ENCODE results near the gene SLC24A3. TPM values are rescaled to one million over a fixed set of nuclear protein-coding genes. Genes with fewer than 3 reads are reported as not detected.

SLC24A3 gene
- total and polyA plus RNA-seq, 11 donors: 0.26 to 3.9 (median 0.77) TPM

DNA sequence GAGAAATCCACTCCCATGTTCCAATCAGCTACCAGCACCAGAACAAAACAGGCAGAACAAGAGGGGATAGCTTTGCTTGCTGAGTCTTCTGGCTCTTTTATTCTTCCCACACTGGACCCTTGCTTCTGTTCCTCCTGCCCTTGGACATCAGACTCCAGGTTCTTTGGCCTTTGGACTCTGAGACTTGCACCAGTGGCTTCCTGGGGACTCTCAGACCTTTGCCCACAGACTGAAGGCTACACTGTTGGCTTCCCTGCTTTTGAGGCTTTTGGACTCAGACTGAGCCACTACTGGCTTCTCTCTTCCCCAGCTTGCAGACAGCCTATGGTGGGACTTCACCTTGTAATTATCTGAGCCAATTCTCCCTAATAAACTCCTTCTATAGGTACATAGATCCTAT, 403.2 kb downstream of the SLC24A3 start:
- intact Hi-C loops (cut with DNase I): no loop called here
- H3K27me3 ChIP-seq: peaks cover 0 to 22% (median 0%) of the 10 kb centered on the region in 9 donors
- ATAC-seq (no peak), DNase-seq (no peak)
- TF ChIP-seq, protein P1, sequence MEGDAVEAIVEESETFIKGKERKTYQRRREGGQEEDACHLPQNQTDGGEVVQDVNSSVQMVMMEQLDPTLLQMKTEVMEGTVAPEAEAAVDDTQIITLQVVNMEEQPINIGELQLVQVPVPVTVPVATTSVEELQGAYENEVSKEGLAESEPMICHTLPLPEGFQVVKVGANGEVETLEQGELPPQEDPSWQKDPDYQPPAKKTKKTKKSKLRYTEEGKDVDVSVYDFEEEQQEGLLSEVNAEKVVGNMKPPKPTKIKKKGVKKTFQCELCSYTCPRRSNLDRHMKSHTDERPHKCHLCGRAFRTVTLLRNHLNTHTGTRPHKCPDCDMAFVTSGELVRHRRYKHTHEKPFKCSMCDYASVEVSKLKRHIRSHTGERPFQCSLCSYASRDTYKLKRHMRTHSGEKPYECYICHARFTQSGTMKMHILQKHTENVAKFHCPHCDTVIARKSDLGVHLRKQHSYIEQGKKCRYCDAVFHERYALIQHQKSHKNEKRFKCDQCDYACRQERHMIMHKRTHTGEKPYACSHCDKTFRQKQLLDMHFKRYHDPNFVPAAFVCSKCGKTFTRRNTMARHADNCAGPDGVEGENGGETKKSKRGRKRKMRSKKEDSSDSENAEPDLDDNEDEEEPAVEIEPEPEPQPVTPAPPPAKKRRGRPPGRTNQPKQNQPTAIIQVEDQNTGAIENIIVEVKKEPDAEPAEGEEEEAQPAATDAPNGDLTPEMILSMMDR (IDR thresholded peaks at IDR 0.05): no peak
- no peak for TF ChIP-seq POLR2A (IDR thresholded peaks at IDR 0.05)
- H3K27ac ChIP-seq: no peak overlapping the region
- no peak overlapping the region for H3K4me3 ChIP-seq
- H3K9me3 ChIP-seq: no peaks in the 10 kb centered on the region
- H3K4me1 ChIP-seq: no peaks in the 10 kb centered on the region
- no peaks in the 10 kb centered on the region for H3K36me3 ChIP-seq

DNA sequence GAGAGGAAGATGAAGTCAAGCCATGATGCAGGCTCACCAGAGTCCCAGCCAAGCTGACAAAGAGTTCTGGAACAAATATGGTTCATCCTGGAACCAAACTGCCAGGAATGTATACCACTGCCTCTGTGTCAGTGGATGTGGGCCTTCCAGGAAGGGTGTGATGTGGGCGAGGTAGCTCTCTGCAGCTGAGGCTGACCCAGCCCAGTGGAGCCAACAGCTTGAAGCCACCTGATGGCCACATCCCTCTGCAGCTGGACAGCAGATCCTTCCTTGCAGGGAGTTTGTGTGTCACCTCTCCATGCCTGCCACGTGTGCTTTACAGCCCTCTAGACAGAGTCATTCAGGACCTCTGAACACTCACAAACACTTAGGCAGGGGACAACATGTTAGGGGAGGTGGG, 403.6 kb downstream of the SLC24A3 start:
- no peak for TF ChIP-seq POLR2A (IDR thresholded peaks at IDR 0.05)

DNA sequence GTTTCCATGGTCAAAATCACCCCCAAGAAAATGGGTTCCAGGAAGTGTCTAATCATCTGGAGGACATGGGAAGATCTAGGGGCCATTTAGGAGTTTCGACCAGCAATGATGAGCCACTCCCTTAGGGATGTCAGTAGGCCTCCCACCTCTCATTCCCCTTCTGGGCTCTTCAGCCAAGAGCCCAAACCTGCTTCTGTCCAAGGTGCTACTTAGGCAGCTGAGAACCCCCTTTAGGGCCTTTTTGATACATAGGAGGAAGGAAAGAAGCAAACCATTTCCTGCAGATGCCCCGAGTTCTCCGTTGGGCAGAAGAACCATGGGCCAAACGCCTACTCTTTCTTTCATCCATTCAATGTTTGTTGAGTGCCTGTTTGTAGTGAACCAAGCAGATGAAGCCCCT, 404.2 kb downstream of the SLC24A3 start:
- H3K27ac ChIP-seq: no peak overlapping the region
- no peaks in the 10 kb centered on the region for H3K9me3 ChIP-seq

More for the DNA sequence above, 403.6 kb downstream of the SLC24A3 start:
- no peaks in the 10 kb centered on the region for H3K4me1 ChIP-seq
- DNase-seq: no peak
- no peak overlapping the region for H3K27ac ChIP-seq
- H3K27me3 ChIP-seq: peaks cover 0 to 22% (median 0%) of the 10 kb centered on the region in 9 donors
- intact Hi-C loops (cut with DNase I): no loop called here
- no peak for ATAC-seq
- 56 to 78% (median 69%) methylated on average over 2 of the region's 2 CpGs for WGBS, 4 donors
- H3K4me3 ChIP-seq: no peak overlapping the region
- no peaks in the 10 kb centered on the region for H3K36me3 ChIP-seq
- no peaks in the 10 kb centered on the region for H3K9me3 ChIP-seq

DNA sequence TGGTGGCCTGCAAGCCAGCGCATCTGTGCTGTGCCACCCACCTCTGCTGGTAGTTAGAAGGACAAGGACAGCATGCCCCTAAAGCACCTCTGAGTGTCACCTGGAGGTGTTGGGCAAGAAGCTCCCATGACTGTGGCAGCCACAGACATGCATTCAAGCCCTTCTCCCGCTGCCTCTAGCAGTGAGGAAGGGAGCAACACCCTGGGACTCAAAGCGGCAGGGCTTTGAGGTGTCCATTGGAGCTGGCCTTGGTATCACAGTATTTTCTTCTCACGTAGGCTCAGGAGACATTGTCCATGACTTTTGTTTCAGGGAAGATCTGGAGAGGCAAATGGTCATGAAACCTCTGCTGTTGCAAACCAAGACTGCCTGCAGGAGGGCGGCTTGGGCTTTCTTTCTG, 404.8 kb downstream of the SLC24A3 start:
- intact Hi-C loops (cut with DNase I): no loop called here
- DNase-seq (no peak), ATAC-seq (no peak)
- Histone ChIP-seq H3K36me3 (no peaks in the 10 kb centered on the region), H3K9me3 (no peaks in the 10 kb centered on the region), H3K4me3 (no peak overlapping the region), H3K27ac (no peak overlapping the region), H3K4me1 (no peaks in the 10 kb centered on the region), H3K27me3 (peaks cover 0 to 22% (median 0%) of the 10 kb centered on the region in 9 donors)
- WGBS, 4 donors: 74 to 87% (median 78%) methylated on average over 5 of the region's 5 CpGs
- TF ChIP-seq, protein P1 (IDR thresholded peaks at IDR 0.05): no peak
- no peak for TF ChIP-seq POLR2A (IDR thresholded peaks at IDR 0.05)

More for the DNA sequence above, 404.2 kb downstream of the SLC24A3 start:
- Histone ChIP-seq H3K36me3 (no peaks in the 10 kb centered on the region), H3K4me1 (no peaks in the 10 kb centered on the region), H3K4me3 (no peak overlapping the region), H3K27me3 (peaks cover 0 to 22% (median 0%) of the 10 kb centered on the region in 9 donors)
- 69 to 81% (median 79%) methylated on average over 4 of the region's 4 CpGs for WGBS, 4 donors
- no peak for ATAC-seq
- DNase-seq: no peak
- TF ChIP-seq, protein P1 (IDR thresholded peaks at IDR 0.05): no peak
- TF ChIP-seq POLR2A (IDR thresholded peaks at IDR 0.05): no peak
- intact Hi-C loops (cut with DNase I): no loop called here

GRCh38 chr20:19618711-19619110, 406.3 kb downstream of the SLC24A3 start:
- DNase-seq (no peak), ATAC-seq (no peak)
- Histone ChIP-seq H3K36me3 (no peaks in the 10 kb centered on the region), H3K4me3 (no peak overlapping the region), H3K27ac (no peak overlapping the region), H3K27me3 (peaks cover 0 to 22% (median 0%) of the 10 kb centered on the region in 9 donors), H3K4me1 (no peaks in the 10 kb centered on the region), H3K9me3 (no peaks in the 10 kb centered on the region)
- intact Hi-C loops (cut with DNase I): no loop called here
- 77 to 90% (median 85%) methylated on average over 5 of the region's 5 CpGs for WGBS, 4 donors
- TF ChIP-seq, protein P1 (IDR thresholded peaks at IDR 0.05): no peak
- no peak for TF ChIP-seq POLR2A (IDR thresholded peaks at IDR 0.05)

Measured in heart left ventricle (tissue), 16 donors.